WTC11 (cell line): ENCODE data around the gene C5orf15.

Experiments used
- JAZF1 ChIP-seq: fragments of 250-450 bp; sonication (Bioruptor Pico); IDR thresholded peaks from 2 replicates; pipeline ENCODE4 v1.9.0; 2021; ENCODE audit warnings: moderate library complexity, mild to moderate bottlenecking, inconsistent platforms
- SMAD4 ChIP-seq: sonication (generic); formaldehyde crosslinking; IDR thresholded peaks from 2 replicates; pipeline ENCODE4 v1.8.0; 2022; ENCODE audit warnings: mild to moderate bottlenecking, missing genetic modification reagents
- TF ChIP-seq, protein P1 (sequence below): fragments of 200-600 bp; IDR thresholded peaks from 2 replicates; pipeline ENCODE4 v1.8.0; 2022; ENCODE audit warnings: antibody characterized with exemption
- TF ChIP-seq, protein P2 (sequence below): sonication (generic); formaldehyde crosslinking; conservative IDR thresholded peaks from 2 replicates; pipeline ENCODE4 v1.8.1; 2023; ENCODE audit warnings: mild to moderate bottlenecking, low read depth, missing genetic modification reagents, moderate library complexity

DNA sequence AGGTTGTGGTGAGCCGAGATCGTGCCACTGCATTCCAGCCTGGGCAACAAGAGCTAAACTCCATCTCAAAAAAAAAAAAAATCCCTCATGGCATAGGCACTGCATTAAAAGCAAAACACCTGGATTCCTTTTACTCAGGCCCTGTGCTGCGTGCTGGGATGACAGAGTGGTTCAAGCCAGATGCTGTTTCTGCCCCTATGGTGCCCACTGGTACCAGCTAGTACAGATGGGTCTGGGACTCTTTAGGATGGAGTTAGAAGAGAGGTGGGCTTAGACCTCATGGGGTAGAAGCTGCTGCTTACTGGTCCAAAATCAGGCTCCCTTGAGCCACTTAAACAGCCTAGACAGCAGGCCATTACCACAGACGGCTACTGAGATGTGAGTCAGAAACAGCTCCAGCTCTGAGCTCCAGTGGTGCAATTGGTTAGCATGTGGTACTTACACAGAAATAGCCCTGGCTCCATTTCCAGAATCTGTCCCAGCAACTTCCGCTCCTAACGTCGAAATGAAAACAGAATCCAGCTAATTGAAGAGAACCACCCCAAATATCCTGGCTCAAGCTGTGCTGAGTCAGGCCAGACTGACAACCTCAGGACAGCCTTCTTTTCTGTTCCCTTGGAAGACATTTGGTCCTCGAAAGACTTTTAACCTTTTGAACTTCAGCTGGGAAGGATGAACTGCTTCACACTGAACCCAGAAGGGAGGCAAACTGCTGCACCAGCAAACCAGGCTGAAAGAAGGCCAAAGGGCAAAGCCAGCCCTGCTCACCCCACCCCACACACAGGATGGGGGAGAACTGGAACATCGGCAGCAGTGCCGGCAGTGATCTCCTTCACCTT lies 15.5 kb downstream of the C5orf15 start:
- TF ChIP-seq JAZF1 (CRISPR knock-in tag) (no peak), SMAD4 (CRISPR knock-in tag) (no peak)
- TF ChIP-seq, protein P1, sequence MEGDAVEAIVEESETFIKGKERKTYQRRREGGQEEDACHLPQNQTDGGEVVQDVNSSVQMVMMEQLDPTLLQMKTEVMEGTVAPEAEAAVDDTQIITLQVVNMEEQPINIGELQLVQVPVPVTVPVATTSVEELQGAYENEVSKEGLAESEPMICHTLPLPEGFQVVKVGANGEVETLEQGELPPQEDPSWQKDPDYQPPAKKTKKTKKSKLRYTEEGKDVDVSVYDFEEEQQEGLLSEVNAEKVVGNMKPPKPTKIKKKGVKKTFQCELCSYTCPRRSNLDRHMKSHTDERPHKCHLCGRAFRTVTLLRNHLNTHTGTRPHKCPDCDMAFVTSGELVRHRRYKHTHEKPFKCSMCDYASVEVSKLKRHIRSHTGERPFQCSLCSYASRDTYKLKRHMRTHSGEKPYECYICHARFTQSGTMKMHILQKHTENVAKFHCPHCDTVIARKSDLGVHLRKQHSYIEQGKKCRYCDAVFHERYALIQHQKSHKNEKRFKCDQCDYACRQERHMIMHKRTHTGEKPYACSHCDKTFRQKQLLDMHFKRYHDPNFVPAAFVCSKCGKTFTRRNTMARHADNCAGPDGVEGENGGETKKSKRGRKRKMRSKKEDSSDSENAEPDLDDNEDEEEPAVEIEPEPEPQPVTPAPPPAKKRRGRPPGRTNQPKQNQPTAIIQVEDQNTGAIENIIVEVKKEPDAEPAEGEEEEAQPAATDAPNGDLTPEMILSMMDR, result no peak
- TF ChIP-seq, protein P2, sequence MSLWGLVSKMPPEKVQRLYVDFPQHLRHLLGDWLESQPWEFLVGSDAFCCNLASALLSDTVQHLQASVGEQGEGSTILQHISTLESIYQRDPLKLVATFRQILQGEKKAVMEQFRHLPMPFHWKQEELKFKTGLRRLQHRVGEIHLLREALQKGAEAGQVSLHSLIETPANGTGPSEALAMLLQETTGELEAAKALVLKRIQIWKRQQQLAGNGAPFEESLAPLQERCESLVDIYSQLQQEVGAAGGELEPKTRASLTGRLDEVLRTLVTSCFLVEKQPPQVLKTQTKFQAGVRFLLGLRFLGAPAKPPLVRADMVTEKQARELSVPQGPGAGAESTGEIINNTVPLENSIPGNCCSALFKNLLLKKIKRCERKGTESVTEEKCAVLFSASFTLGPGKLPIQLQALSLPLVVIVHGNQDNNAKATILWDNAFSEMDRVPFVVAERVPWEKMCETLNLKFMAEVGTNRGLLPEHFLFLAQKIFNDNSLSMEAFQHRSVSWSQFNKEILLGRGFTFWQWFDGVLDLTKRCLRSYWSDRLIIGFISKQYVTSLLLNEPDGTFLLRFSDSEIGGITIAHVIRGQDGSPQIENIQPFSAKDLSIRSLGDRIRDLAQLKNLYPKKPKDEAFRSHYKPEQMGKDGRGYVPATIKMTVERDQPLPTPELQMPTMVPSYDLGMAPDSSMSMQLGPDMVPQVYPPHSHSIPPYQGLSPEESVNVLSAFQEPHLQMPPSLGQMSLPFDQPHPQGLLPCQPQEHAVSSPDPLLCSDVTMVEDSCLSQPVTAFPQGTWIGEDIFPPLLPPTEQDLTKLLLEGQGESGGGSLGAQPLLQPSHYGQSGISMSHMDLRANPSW (CRISPR knock-in tag), result no peak
